HG03175 (cell line): ENCODE data around the gene SLX4.
"Not testable (repeated sequence)": the region's sequence is repeated elsewhere in the genome, so short reads cannot be mapped to it uniquely, and the experiment has no call there.

Source experiments
- ATAC-seq: cut with Tn5 transposase; IDR thresholded peaks from one replicate; pipeline ENCODE4 v1.9.1; 2021; ENCODE audit warnings: mild to moderate bottlenecking, moderate library complexity; ENCODE audit not compliant: unreplicated experiment

Gene SLX4, protein sequence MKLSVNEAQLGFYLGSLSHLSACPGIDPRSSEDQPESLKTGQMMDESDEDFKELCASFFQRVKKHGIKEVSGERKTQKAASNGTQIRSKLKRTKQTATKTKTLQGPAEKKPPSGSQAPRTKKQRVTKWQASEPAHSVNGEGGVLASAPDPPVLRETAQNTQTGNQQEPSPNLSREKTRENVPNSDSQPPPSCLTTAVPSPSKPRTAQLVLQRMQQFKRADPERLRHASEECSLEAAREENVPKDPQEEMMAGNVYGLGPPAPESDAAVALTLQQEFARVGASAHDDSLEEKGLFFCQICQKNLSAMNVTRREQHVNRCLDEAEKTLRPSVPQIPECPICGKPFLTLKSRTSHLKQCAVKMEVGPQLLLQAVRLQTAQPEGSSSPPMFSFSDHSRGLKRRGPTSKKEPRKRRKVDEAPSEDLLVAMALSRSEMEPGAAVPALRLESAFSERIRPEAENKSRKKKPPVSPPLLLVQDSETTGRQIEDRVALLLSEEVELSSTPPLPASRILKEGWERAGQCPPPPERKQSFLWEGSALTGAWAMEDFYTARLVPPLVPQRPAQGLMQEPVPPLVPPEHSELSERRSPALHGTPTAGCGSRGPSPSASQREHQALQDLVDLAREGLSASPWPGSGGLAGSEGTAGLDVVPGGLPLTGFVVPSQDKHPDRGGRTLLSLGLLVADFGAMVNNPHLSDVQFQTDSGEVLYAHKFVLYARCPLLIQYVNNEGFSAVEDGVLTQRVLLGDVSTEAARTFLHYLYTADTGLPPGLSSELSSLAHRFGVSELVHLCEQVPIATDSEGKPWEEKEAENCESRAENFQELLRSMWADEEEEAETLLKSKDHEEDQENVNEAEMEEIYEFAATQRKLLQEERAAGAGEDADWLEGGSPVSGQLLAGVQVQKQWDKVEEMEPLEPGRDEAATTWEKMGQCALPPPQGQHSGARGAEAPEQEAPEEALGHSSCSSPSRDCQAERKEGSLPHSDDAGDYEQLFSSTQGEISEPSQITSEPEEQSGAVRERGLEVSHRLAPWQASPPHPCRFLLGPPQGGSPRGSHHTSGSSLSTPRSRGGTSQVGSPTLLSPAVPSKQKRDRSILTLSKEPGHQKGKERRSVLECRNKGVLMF (N-terminal part only)

GRCh38 chr16:3611146-3611975, at the start of gene SLX4:
TSS of gene SLX4 (minus strand) at chr16:3611606. CDS start at chr16:3608964, 2,642 bp downstream.
- peak; percentile 85 for ATAC-seq

- ATAC-seq, result no peak
Observed at GRCh38 chr16:3659251-3659650, 47.8 kb upstream of the SLX4 start.

DNA sequence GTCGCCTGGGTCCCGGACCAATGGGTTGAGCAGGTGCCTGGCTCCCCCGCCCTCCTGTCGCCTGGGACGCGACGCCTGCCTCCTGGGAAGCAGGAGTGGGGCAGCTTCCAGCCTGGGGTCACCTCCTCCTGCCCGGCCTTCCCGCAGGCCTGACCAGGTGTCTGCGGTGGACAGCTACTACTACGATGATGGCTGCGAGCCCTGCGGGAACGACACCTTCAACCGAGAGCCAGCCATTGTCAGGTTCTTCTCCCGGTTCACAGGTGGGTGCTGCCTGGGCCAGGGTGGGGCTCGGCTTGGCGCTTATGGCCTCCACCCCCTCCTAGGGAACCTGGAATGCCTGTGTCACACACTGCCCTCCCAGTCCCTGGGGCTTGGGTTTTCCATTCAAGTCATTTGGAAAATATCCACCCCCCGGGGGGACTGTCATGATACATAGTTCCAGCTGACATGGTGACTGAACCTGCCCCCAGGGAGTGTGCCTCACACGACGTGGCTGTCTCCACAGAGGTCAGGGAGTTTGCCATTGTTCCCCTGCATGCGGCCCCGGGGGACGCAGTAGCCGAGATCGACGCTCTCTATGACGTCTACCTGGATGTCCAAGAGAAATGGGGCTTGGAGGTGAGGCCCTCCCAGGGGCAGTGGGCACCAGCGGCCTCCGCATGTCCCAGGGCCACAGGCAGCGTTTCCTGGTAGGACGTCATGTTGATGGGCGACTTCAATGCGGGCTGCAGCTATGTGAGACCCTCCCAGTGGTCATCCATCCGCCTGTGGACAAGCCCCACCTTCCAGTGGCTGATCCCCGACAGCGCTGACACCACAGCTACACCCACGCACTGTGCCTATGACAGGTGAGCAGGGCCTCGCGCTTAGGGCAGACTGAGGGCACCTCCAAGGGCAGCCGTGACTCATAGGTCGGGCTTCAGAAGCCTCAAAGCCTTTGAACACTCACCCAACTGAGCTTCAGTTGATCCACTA, 45.4 kb upstream of the SLX4 start:
- no peak for ATAC-seq

DNA sequence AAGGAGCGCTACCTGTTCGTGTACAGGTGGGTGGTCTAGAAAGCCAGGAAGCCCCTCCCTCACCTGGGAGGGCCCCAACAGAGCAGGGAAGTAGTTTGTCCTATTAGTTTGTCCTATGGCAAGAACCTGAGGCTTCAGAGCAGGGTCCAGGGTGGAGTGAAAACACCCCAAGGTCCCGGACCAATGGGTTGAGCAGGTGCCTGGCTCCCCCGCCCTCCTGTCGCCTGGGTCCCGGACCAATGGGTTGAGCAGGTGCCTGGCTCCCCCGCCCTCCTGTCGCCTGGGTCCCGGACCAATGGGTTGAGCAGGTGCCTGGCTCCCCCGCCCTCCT, 44.7 kb upstream of the SLX4 start:
- ATAC-seq, result not testable (repeated sequence)

DNA sequence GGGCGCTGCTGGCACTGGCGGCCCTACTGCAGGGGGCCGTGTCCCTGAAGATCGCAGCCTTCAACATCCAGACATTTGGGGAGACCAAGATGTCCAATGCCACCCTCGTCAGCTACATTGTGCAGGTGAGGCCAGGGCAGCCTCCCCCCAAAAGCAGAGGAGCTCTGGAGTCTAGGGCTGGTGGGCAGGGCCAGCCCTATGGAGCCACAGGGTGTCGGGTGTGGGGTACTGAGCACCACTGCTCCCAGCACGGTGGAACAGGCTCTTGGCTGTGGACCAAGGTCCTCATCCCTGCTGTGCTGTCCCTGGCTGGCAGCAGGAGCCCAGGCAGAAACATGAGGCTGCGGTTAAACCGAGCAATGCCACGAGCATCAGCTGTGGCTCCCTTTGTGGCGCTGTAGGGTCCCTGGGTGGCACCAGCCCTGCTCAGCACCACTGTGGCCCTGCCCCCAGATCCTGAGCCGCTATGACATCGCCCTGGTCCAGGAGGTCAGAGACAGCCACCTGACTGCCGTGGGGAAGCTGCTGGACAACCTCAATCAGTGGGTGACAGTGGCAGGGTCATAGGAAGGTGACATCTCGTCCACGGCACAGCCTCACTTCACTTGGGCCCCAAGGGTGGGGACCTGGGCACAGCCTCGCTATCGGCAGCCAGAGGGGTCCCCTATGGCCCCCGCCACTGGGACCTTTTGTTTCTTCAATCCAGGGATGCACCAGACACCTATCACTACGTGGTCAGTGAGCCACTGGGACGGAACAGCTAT, 44.2 kb upstream of the SLX4 start:
- ATAC-seq, result no peak

DNA sequence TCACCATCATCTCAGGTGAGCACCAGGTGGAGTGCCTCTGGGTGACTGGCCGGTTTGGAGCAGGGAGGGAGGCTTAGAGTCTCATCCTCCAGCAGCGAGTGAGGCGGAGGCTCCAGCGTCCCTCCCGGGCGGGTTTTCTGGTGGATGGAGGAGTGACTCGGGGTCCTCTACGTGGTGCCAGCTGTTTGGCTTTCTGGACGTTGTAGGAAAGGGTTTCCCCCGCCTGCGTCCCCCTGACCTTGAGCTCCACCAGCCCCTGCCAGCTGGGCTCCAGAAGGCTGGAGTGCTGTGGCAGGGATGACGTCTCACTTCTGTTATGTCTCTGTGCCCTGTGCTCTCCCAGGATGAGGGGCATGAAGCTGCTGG, 43.6 kb upstream of the SLX4 start:
- no peak for ATAC-seq

DNA sequence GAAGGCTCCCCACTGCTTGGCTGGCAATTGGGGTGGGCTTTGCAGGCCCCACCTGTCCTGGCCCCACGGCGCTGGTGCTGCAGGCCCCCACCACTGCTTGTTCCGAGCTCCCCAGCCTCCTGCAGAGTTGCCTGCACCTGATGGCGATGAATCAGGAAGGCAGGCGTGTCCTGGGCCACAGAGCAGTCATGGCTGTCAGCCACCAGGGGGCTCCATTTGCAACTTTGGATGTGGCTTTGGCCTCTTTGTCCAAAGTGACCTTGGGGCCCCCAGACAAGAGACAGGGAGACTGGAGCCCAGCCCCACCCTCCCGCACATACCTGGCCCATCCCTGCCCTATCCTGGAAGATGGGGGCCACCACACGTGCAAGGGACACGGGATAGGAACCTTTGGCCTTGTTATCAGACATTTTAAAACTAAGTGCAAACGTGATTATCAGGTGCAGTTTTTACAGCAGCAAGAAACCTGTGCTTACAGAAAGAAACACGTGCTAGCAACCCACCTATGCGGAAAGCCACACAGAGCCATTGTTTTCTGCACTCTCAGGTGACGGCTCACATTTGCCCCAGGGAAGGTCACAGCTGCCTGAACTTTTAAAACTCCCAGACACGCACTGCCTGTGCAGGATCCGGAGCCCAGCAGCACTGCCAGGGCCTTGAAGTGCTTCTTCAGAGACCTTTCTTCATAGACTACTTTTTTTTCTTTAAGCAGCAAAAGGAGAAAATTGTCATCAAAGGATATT, 43.0 kb upstream of the SLX4 start, which contains the start of gene DNASE1:
Gene DNASE1 (plus strand): TSS at position 443 of the 743 bp plus-strand sequence. CDS start 683 bp downstream, outside the sequence.
- ATAC-seq, result peak; percentile 43

- no peak for ATAC-seq
Observed at GRCh38 chr16:3652373-3653195, 41.2 kb upstream of the SLX4 start.

GRCh38 chr16:3651461-3652372, 40.3 kb upstream of the SLX4 start:
- ATAC-seq, result no peak

DNA sequence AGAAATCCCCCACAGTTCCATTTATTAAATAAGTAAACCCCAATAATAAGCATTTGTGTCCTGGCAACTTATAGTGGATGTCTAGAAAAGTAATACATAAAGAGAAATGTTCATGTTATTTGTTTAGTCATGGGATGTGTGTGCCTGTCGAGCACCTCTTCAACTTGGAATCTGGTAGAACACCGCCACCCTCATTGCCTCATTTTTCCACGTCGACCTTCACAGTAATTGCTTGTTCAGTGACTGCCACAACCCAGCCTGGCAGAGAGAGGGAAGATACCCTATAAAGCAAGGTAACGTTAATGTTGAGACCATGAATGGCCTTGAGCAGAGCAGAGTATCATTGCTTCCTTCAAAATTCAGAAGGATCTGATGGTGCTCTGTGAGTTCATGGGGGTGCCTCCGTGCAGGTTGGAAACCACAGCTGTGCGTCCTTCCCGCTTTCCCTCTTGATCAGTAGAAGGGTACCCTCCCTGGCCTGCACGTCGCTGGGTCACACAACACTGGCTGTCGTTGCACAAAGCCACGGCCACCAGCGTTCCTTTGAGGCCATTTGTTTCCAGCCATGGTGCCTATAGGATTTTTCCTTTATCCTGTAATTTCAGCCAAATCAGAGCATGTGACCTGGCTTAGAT, 39.3 kb upstream of the SLX4 start:
- ATAC-seq, result no peak

DNA sequence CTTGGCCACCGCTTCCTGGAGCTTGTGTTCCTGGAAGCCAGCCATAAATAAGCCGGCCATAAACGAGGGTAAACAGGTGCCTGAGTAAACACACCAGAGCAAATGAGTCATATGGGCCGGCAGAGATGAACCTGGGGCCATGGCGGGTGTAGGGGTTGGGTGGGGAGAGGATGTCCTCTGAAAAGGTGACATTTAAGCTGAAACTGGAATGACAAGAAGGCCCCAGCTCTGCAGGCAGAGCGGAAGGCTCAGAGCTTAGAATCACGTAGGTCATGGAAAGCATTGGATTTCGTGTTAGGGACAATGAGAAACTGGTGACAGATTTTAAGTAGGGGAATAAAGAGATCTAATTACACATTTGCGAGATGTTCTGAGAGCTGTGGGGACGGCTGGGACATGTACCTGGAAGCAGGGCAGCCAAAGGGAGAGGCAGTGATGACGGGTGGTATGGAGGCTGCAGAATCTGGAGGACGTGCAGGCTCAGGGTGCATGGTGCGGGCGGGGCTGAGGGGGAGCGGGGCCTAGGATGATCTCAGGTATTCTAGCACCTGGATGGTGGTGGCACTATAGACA, 35.0 kb upstream of the SLX4 start:
- ATAC-seq, result no peak

DNA sequence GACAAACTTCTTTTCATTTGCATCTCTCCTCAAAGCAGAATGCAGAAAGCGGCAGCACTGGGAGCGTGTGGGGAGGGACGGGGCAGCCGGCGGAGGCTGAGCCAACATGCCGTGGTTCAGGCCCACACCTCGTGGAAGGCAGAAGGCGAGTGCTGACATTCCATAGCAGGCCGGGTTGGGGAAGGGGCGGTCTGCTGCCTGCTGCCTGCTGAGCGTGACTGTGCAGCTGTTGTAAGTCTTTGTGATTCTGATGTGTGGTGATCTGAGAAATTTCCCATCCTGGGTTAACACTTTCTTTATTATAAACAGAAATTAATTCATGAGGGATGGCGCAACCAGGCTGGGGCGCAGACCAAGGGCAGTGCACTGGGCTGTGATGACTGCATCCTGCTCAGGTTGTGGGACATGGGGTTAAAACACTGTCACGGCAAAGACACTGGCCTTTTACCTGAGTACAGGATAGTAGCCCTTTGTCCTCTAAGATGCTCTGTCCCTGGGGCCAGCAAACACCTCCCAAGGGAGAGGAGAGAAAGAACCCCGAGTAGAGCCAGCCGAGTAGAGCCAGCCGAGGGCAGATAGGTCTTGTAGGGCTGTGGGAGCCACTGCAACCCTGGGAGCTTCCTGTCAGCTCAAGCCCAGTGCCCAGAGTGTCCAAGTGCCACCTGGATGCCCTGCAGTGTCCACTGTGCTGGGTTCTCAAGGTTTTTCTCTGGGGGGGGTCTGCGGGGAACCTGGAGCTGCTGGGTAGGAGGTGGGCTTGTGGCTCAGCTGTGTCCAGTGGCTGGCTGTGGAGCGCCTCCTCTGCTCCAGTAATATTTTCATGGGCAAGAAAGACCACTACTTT, 34.3 kb upstream of the SLX4 start:
- no peak for ATAC-seq

GRCh38 chr16:3645108-3645503, 33.7 kb upstream of the SLX4 start:
- ATAC-seq, result no peak

- no peak for ATAC-seq
Observed at GRCh38 chr16:3643095-3643730, 31.8 kb upstream of the SLX4 start.
